Endothelial cell of umbilical vein (primary cell): ENCODE results near the gene AURKA. TPM values are rescaled to one million over a fixed set of nuclear protein-coding genes. Genes with fewer than 3 reads are reported as not detected.

Source experiments
- BruUV-seq: library from RNA; stranded (reverse); fragments of 400-500 nt; replicated peaks from 2 replicates; lab custom pipeline; 2021; lab: Mats Ljungman, UMichigan
- CTCF ChIA-PET: fragments of 300-600, 350-600 bp; sonication (Branson Sonifier 250); formaldehyde crosslinking; loops from one replicate; lab custom pipeline; 2021; ENCODE audit warnings: antibody characterized with exemption, inconsistent platforms; lab: Charles Lee
- POLR2A ChIA-PET: fragments of 300-600, 350-600 bp; sonication (Branson Sonifier 250); formaldehyde crosslinking; loops from one replicate; lab custom pipeline; 2021; ENCODE audit warnings: antibody characterized with exemption, inconsistent platforms; lab: Charles Lee
- DNase-seq: peaks from one replicate; pipeline ENCODE4 v3.0.0-alpha.2; 2011; ENCODE audit warnings: low read depth, low spot score
- FAIRE-seq: peaks from 2 replicates; lab custom pipeline; 2011; peaks lifted over from hg19 to GRCh38; lab: Jason Lieb, UNC
- H2AFZ ChIP-seq: 2 replicates; pipeline ENCODE4 v1.6.0; 2012; ENCODE audit warnings: low read depth, low read length, control low read depth, inconsistent platforms
- H3K27ac ChIP-seq: 2 replicates; pipeline ENCODE4 v1.5.1; 2011; ENCODE audit warnings: low read depth, mild to moderate bottlenecking, control low read depth, low read length, moderate library complexity; ENCODE audit not compliant: insufficient read depth
- H3K27me3 ChIP-seq, 2 experiments: 2 replicates each; pipeline versions ENCODE4 v1.6.0 to v1.6.1; 2011; ENCODE audit warnings: low read length in 2 of 2, mixed read lengths in 1 of 2; ENCODE audit not compliant: control insufficient read depth in 2 of 2, insufficient read depth in 2 of 2
- H3K36me3 ChIP-seq, 2 experiments: 2 replicates in 1 of 2; 3 replicates in 1 of 2; pipeline ENCODE4 v1.5.1; 2011; ENCODE audit warnings: low read length in 2 of 2, mild to moderate bottlenecking in 1 of 2, moderate library complexity in 1 of 2; ENCODE audit not compliant: control insufficient read depth in 2 of 2, insufficient read depth in 2 of 2; ENCODE audit errors: extremely low read depth in 1 of 2
- H3K4me1 ChIP-seq: 3 replicates; pipeline ENCODE4 v1.5.1; 2011; ENCODE audit warnings: mild to moderate bottlenecking, low read length; ENCODE audit not compliant: control insufficient read depth, insufficient read depth; ENCODE audit errors: extremely low read depth
- H3K4me2 ChIP-seq: 2 replicates; pipeline ENCODE4 v1.6.1; 2011; ENCODE audit warnings: low read length, control low read depth, mixed read lengths; ENCODE audit not compliant: insufficient read depth
- H3K4me3 ChIP-seq, 3 experiments: fragments of 200-600 bp in 1 of 3; sonication (generic), shearing (Covaris generic) in 1 of 3; replicated peaks in 1 of 3; 2 replicates each; pipeline ENCODE4 v1.5.1; 2011 to 2016; ENCODE audit warnings: control low read depth in 3 of 3, low read length in 3 of 3, mild to moderate bottlenecking in 2 of 3, inconsistent platforms in 1 of 3, low read depth in 1 of 3, moderate library complexity in 1 of 3; ENCODE audit not compliant: insufficient read depth in 1 of 3
- H3K79me2 ChIP-seq: 2 replicates; pipeline ENCODE4 v1.6.0; 2012; ENCODE audit warnings: low read length, inconsistent platforms; ENCODE audit not compliant: control insufficient read depth, insufficient read depth
- H3K9ac ChIP-seq: replicated peaks from 2 replicates; pipeline ENCODE3; 2011; ENCODE audit warnings: low read length, control low read depth; ENCODE audit not compliant: insufficient read depth; ENCODE audit errors: extremely low read depth
- H3K9me1 ChIP-seq: replicated peaks from 3 replicates; pipeline ENCODE4 v1.6.0; 2011; ENCODE audit warnings: mild to moderate bottlenecking, low read length; ENCODE audit not compliant: control insufficient read depth, insufficient read depth; ENCODE audit errors: extremely low read depth
- H3K9me3 ChIP-seq: replicated peaks from 2 replicates; pipeline ENCODE4 v1.5.1; 2012; ENCODE audit warnings: low read length, inconsistent platforms; ENCODE audit not compliant: control insufficient read depth, insufficient read depth
- H4K20me1 ChIP-seq: replicated peaks from 2 replicates; pipeline ENCODE3; 2011; ENCODE audit warnings: mild to moderate bottlenecking, low read length; ENCODE audit not compliant: control insufficient read depth, insufficient read depth; ENCODE audit errors: extremely low read depth
- CTCF ChIP-seq, 2 donors: IDR thresholded peaks; 1 replicate in 1 of 2; 2 replicates in 1 of 2; pipeline ENCODE4 v1.5.1; 2011; ENCODE audit warnings: low read length in 2 of 2, mild to moderate bottlenecking in 2 of 2, moderate library complexity in 2 of 2, control low read depth in 1 of 2, inconsistent platforms in 1 of 2, low read depth in 1 of 2; ENCODE audit not compliant: insufficient read depth in 1 of 2; ENCODE audit errors: extremely low read depth in 1 of 2
- EZH2 ChIP-seq: IDR thresholded peaks from 2 replicates; pipeline ENCODE4 v1.6.1; 2012; ENCODE audit warnings: borderline replicate concordance, low read depth, mild to moderate bottlenecking, moderate library complexity, low read length, inconsistent platforms; ENCODE audit not compliant: severe bottlenecking
- FOS ChIP-seq: IDR thresholded peaks from 2 replicates; pipeline ENCODE4 v1.6.1; 2011; ENCODE audit warnings: mild to moderate bottlenecking, low read length, moderate library complexity, borderline replicate concordance; ENCODE audit not compliant: insufficient read depth
- GATA2 ChIP-seq: IDR thresholded peaks from 2 replicates; pipeline ENCODE4 v1.7.0; 2011; ENCODE audit warnings: low read depth, mild to moderate bottlenecking, moderate library complexity, mixed read lengths, low read length; ENCODE audit not compliant: insufficient read length, insufficient read depth
- JUN ChIP-seq: IDR thresholded peaks from 2 replicates; pipeline ENCODE4 v1.6.1; 2011; ENCODE audit warnings: borderline replicate concordance, low read depth; ENCODE audit not compliant: insufficient read length, insufficient read depth
- MAX ChIP-seq: IDR thresholded peaks from 2 replicates; pipeline ENCODE4 v1.6.1; 2011; ENCODE audit not compliant: insufficient read depth, insufficient read length
- MYC ChIP-seq: IDR thresholded peaks from one replicate; pipeline ENCODE4 v1.6.1; 2011; ENCODE audit warnings: mild to moderate bottlenecking, low read depth, low read length
- POLR2A ChIP-seq: IDR thresholded peaks from 2 replicates; pipeline ENCODE4 v1.6.1; 2012; ENCODE audit warnings: low read depth, mild to moderate bottlenecking, control low read depth, low read length
- POLR2AphosphoS5 ChIP-seq: IDR thresholded peaks from 2 replicates; pipeline ENCODE4 v1.6.1; 2012; ENCODE audit warnings: low read depth, mild to moderate bottlenecking, control low read depth, low read length, moderate library complexity; ENCODE audit not compliant: insufficient read depth
- dilution Hi-C: fragments of 300-500 bp; cut with MboI; formaldehyde crosslinking; loops from one replicate; pipeline ENCODE4 v1.15.0; 2019; ENCODE audit warnings: low sequenced_read_pairs; ENCODE audit not compliant: extremely low pct_ligation_motif_present
- intact Hi-C: fragments of 100-400 bp; cut with micrococcal nuclease; formaldehyde crosslinking; loops from one replicate; pipeline ENCODE4 v1.10.0; 2022
- polyA plus RNA-seq, 4 experiments: library from polyadenylated mRNA; depleted of rRNA in 3 of 4; stranded (reverse) in 3 of 4; unstranded in 1 of 4; fragments of >200 nt; gene quantifications; 2 replicates each; pipeline versions ENCODE4 v1.2.1 to v1.2.3, GENCODE V29; 2011 to 2012; ENCODE audit warnings: missing spikeins in 1 of 4
- total RNA-seq: library from RNA; stranded (reverse); gene quantifications from 2 replicates; pipeline ENCODE4 v1.2.3, GENCODE V29; 2021

The AURKA gene
- total and polyA plus RNA-seq, 2 donors (not counting 3 experiments of a cell fraction or from before 2014, with no cell fraction given), result 33.1 to 56.9 TPM

GRCh38 chr20:56372850-56373249, 19.2 kb downstream of the AURKA start:
- no peak overlapping the region for H3K27ac ChIP-seq
- POLR2A ChIA-PET, result no interaction called here
- no peaks in the 10 kb centered on the region for H4K20me1 ChIP-seq
- BruUV-seq, result no TSS peak
- CTCF ChIA-PET, result no interaction called here
- H3K36me3 ChIP-seq, result peaks cover 5 to 21% of the 10 kb centered on the region in 2 experiments
- no peak overlapping the region for H2AFZ ChIP-seq
- H3K9me3 ChIP-seq, result no peaks in the 10 kb centered on the region
- H3K79me2 ChIP-seq, result peaks cover 42% of the 10 kb centered on the region
- H3K4me1 ChIP-seq, result no peaks in the 10 kb centered on the region
- DNase-seq (no peak), FAIRE-seq (no peak)
- H3K4me3 ChIP-seq, result no peak overlapping the region
- no peaks in the 10 kb centered on the region for H3K9me1 ChIP-seq
- no peak overlapping the region for H3K4me2 ChIP-seq
- H3K9ac ChIP-seq, result no peak overlapping the region
- no peaks in the 10 kb centered on the region for H3K27me3 ChIP-seq
- dilution Hi-C loops, result no loop called here
- intact Hi-C loops, result no loop called here
- TF ChIP-seq FOS, result no peak
- TF ChIP-seq EZH2, result no peak
- TF ChIP-seq POLR2AphosphoS5, result no peak
- no peak for TF ChIP-seq POLR2A
- TF ChIP-seq MYC, result no peak

GRCh38 chr20:56371977-56372376, 20.0 kb downstream of the AURKA start:
- Histone ChIP-seq H3K36me3 (peaks cover 9 to 21% of the 10 kb centered on the region in 2 experiments), H2AFZ (no peak overlapping the region), H3K4me2 (no peak overlapping the region), H3K4me3 (no peak overlapping the region), H3K27me3 (no peaks in the 10 kb centered on the region), H3K9ac (no peak overlapping the region), H3K4me1 (no peaks in the 10 kb centered on the region), H3K79me2 (peaks cover 34% of the 10 kb centered on the region), H3K27ac (no peak overlapping the region), H3K9me3 (no peaks in the 10 kb centered on the region), H3K9me1 (no peaks in the 10 kb centered on the region), H4K20me1 (no peaks in the 10 kb centered on the region)
- BruUV-seq, result no TSS peak
- dilution Hi-C loops (no loop called here), intact Hi-C loops (no loop called here)
- no peak for TF ChIP-seq POLR2AphosphoS5
- TF ChIP-seq FOS, result no peak
- no peak for TF ChIP-seq CTCF (IDR thresholded peaks at IDR 0.05; ENCODE audit: extremely low read depth in 1 of 2, insufficient read depth in 1 of 2, low read depth in 1 of 2, low read length in 2 of 2)
- TF ChIP-seq MYC, result no peak
- TF ChIP-seq EZH2, result no peak
- no peak for TF ChIP-seq GATA2
- TF ChIP-seq POLR2A, result no peak
- TF ChIP-seq JUN, result no peak
- no peak for TF ChIP-seq MAX
- FAIRE-seq, result no peak
- no peak for DNase-seq
- POLR2A ChIA-PET, result no interaction called here
- CTCF ChIA-PET, result no interaction called here
